ENCODE data around the gene ENOX1.
A peak's percentile ranks its signal among the peaks of the same experiment; 100 is the strongest.

Gene ENOX1

GRCh38 chr13:43289470-43290255 lies 497.1 kb downstream of the ENOX1 start:
- DNase-seq (ENCODE audit: low read depth) = no peak

GRCh38 chr13:43286751-43287150 lies 500.0 kb downstream of the ENOX1 start:
- DNase-seq (ENCODE audit: low read depth) = no peak

- DNase-seq (ENCODE audit: low read depth) = no peak
Observed at GRCh38 chr13:43285933-43286597, 500.7 kb downstream of the ENOX1 start.

- peak; percentile 77 for DNase-seq (ENCODE audit: low read depth)
Observed at GRCh38 chr13:43284162-43284561, 502.6 kb downstream of the ENOX1 start.

- no peak for DNase-seq (ENCODE audit: low read depth)
Observed at GRCh38 chr13:43279696-43280095, 507.1 kb downstream of the ENOX1 start.

- no peak for DNase-seq (ENCODE audit: low read depth)
Observed at GRCh38 chr13:43278127-43278526, 508.6 kb downstream of the ENOX1 start.

- DNase-seq (ENCODE audit: low read depth) = no peak
Observed at GRCh38 chr13:43277142-43277541, 509.6 kb downstream of the ENOX1 start.

- DNase-seq (ENCODE audit: low read depth) = no peak
Observed at GRCh38 chr13:43274881-43275280, 511.9 kb downstream of the ENOX1 start.

GRCh38 chr13:43273362-43273761 lies 513.4 kb downstream of the ENOX1 start:
- DNase-seq (ENCODE audit: low read depth) = peak; percentile 57

- DNase-seq (ENCODE audit: low read depth) = no peak
Observed at GRCh38 chr13:43272851-43273250, 513.9 kb downstream of the ENOX1 start.

GRCh38 chr13:43271152-43271551 lies 515.6 kb downstream of the ENOX1 start:
- DNase-seq (ENCODE audit: low read depth) = no peak

- no peak for DNase-seq (ENCODE audit: low read depth)
Observed at GRCh38 chr13:43270130-43270830, 516.5 kb downstream of the ENOX1 start.

- DNase-seq (ENCODE audit: low read depth) = peak; percentile 99
Observed at GRCh38 chr13:43269037-43269481, 517.7 kb downstream of the ENOX1 start.

GRCh38 chr13:43268632-43269031 lies 518.1 kb downstream of the ENOX1 start:
- no peak for DNase-seq (ENCODE audit: low read depth)

GRCh38 chr13:43267916-43268315 lies 518.9 kb downstream of the ENOX1 start:
- DNase-seq (ENCODE audit: low read depth) = no peak

- no peak for DNase-seq (ENCODE audit: low read depth)
Observed at GRCh38 chr13:43266936-43267615, 519.7 kb downstream of the ENOX1 start.

- DNase-seq (ENCODE audit: low read depth) = no peak
Observed at GRCh38 chr13:43265028-43265427, 521.7 kb downstream of the ENOX1 start.

- DNase-seq (ENCODE audit: low read depth) = no peak
Observed at GRCh38 chr13:43264458-43264857, 522.3 kb downstream of the ENOX1 start.

GRCh38 chr13:43263047-43263446 lies 523.7 kb downstream of the ENOX1 start:
- no peak for DNase-seq (ENCODE audit: low read depth)

- peak; percentile 74 for DNase-seq (ENCODE audit: low read depth)
Observed at GRCh38 chr13:43260999-43261398, 525.8 kb downstream of the ENOX1 start.

GRCh38 chr13:43258771-43259170 lies 528.0 kb downstream of the ENOX1 start:
- no peak for DNase-seq (ENCODE audit: low read depth)

- no peak for DNase-seq (ENCODE audit: low read depth)
Observed at GRCh38 chr13:43257765-43258164, 529.0 kb downstream of the ENOX1 start.
